OCI-LY7 (cell line): Measurements from ENCODE around the gene HACE1.

Experiments
- CTCF ChIP-seq: fragments of 200-600 bp; sonication (generic); conservative IDR thresholded peaks from 2 replicates; pipeline ENCODE4 v1.5.1; 2014; ENCODE audit warnings: mild to moderate bottlenecking, antibody characterized with exemption, low read length, moderate library complexity, mixed read lengths
- EZH2phosphoT487 ChIP-seq: fragments of 200-600 bp; sonication (generic); IDR thresholded peaks from 2 replicates; pipeline ENCODE4 v1.6.1; 2018; ENCODE audit warnings: low read depth, borderline replicate concordance, mild to moderate bottlenecking, mixed run types, antibody characterized with exemption, low read length, moderate library complexity, mixed read lengths

DNA sequence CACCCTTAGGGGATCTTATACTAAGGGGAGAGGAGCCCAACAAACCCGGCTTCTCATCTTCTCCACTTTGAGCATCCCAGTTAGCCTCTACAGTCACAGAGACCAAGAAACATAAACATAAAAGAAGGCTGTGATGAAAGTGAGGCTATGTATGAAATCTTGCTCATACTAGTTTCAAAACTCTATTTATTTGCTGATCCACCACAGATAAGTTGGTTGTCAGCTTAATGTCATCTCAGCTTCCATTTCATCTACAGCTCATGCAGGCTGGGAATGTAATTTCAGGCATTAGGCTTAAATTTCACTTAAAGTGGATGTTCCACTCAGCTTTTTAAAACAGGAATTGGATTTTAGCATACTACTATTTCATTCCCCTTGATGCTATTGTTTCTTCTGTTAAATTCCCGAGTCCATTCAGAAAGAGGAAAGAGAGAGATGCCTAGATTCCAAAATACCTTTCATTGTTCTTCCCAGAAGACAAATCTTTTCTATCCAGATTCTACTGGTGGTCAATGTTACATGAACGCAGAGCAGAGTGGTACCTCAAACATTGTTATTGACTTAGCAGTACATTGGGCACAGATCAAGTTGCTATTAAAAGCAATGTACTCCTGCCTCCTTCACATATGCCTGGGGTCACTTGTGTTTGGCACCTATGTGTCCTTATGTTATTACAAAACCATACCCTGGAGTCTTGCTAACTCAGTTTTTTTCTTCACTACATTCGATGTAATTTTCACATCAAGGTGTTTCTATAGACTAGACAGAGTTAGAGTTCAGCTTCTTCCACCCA lies 149.0 kb downstream of the HACE1 start:
- TF ChIP-seq EZH2phosphoT487 (no peak), CTCF (no peak)
